CD8-positive, alpha-beta memory T cell (primary cell): ENCODE data around the gene SELENOV. TPM values are rescaled to one million over a fixed set of nuclear protein-coding genes. Genes with fewer than 3 reads are reported as not detected.

ENCODE experiments used
- CTCF ChIA-PET: fragments of 350-600 bp; sonication (Branson Sonifier 250); formaldehyde crosslinking; loops from one replicate; lab custom pipeline; 2021; ENCODE audit warnings: antibody characterized with exemption; lab: Charles Lee
- POLR2A ChIA-PET: fragments of 350-600 bp; sonication (Branson Sonifier 250); formaldehyde crosslinking; loops from one replicate; lab custom pipeline; 2021; ENCODE audit warnings: antibody characterized with exemption; lab: Charles Lee
- DNase-seq, 5 donors: peaks; one replicate each; pipeline versions ENCODE4 v3.0.0 to v3.0.0-alpha.2; 2020 to 2022; ENCODE audit warnings: mixed read lengths in 1 of 5
- H3K27ac ChIP-seq: one replicate; pipeline ENCODE4 v1.7.0; 2013; ENCODE audit warnings: low read depth, mild to moderate bottlenecking, low read length, moderate library complexity
- H3K27me3 ChIP-seq: 2 replicates; pipeline ENCODE4 v1.7.0; 2013; ENCODE audit warnings: low read length, mild to moderate bottlenecking; ENCODE audit not compliant: insufficient read depth, poor library complexity, severe bottlenecking
- H3K36me3 ChIP-seq: 2 replicates; pipeline ENCODE4 v1.7.0; 2013; ENCODE audit warnings: mild to moderate bottlenecking, low read length, moderate library complexity; ENCODE audit not compliant: insufficient read depth
- H3K4me1 ChIP-seq: 2 replicates; pipeline ENCODE4 v1.7.0; 2013; ENCODE audit warnings: mild to moderate bottlenecking, low read length, moderate library complexity; ENCODE audit not compliant: insufficient read depth
- H3K4me3 ChIP-seq: 2 replicates; pipeline ENCODE4 v1.7.0; 2013; ENCODE audit warnings: mild to moderate bottlenecking, low read length
- H3K9me3 ChIP-seq: 2 replicates; pipeline ENCODE4 v1.7.0; 2013; ENCODE audit warnings: mild to moderate bottlenecking, low read length
- H3K27ac Mint-ChIP-seq, 8 donors: one replicate each; pipeline ENCODE4 v1.8.0; 2020 to 2021; ENCODE audit warnings: mixed read lengths in 8 of 8, mild to moderate bottlenecking in 6 of 8, inconsistent platforms in 3 of 8, moderate library complexity in 3 of 8
- H3K27me3 Mint-ChIP-seq, 2 donors: one replicate each; pipeline ENCODE4 v1.8.0; 2020 to 2021; ENCODE audit warnings: mixed read lengths in 2 of 2, mild to moderate bottlenecking in 1 of 2, moderate library complexity in 1 of 2
- H3K36me3 Mint-ChIP-seq, 3 donors: one replicate each; pipeline ENCODE4 v1.8.0; 2020 to 2021; ENCODE audit warnings: mixed read lengths in 3 of 3, inconsistent platforms in 1 of 3, mild to moderate bottlenecking in 1 of 3
- H3K4me1 Mint-ChIP-seq, 3 donors: one replicate each; pipeline ENCODE4 v1.8.0; 2020 to 2021; ENCODE audit warnings: mixed read lengths in 3 of 3, inconsistent platforms in 1 of 3, mild to moderate bottlenecking in 1 of 3
- H3K4me3 Mint-ChIP-seq, 7 donors: one replicate each; pipeline ENCODE4 v1.8.0; 2020 to 2021; ENCODE audit warnings: mixed read lengths in 7 of 7, mild to moderate bottlenecking in 6 of 7, moderate library complexity in 4 of 7, inconsistent platforms in 2 of 7
- H3K9me3 Mint-ChIP-seq, 5 donors: one replicate each; pipeline ENCODE4 v1.8.0; 2020 to 2022; ENCODE audit warnings: mixed read lengths in 5 of 5, mild to moderate bottlenecking in 3 of 5, moderate library complexity in 2 of 5, inconsistent platforms in 1 of 5
- polyA plus RNA-seq: library from polyadenylated mRNA; unstranded; fragments of 300-500 nt; fragmentation: Illumina TruSeq; gene quantifications from one replicate; pipeline ENCODE4 v1.2.3, GENCODE V29; 2021
- total RNA-seq, 2 experiments: library from RNA; stranded (reverse); gene quantifications; one replicate each; pipeline ENCODE4 v1.2.3, GENCODE V29; 2021

Gene SELENOV
- total and polyA plus RNA-seq, 3 experiments from 2014 or later, result not detected

DNA sequence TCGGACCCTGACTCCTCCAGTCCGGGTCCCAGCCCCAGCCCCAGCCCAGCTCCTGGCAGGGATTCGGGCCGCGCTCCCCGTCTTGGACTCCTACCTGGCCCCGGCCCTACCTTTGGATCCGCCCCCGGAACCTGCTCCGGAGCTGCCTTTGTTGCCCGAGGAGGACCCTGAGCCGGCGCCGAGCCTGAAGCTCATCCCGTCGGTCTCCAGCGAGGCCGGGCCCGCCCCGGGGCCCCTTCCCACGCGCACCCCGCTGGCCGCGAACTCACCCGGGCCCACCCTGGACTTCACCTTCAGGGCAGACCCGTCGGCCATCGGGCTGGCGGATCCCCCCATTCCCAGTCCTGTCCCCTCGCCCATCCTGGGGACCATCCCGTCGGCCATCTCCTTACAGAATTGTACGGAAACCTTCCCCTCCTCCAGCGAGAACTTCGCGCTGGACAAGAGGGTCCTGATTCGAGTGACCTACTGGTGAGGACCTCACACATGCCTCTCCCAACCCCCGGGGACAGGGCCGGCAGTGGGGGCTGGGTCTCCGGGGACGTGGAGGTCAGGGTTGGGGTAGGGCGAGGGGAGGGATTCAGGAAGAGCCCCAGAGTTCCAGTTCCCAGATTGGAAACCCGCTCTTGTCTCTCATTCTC is 732 bp downstream of the SELENOV start:
- Mint-ChIP-seq H3K27me3 (peaks cover 54 to 56% of the 10 kb centered on the region in 2 donors), H3K36me3 (peaks cover 0 to 4% (median 0%) of the 10 kb centered on the region in 3 donors), H3K9me3 (no peaks in the 10 kb centered on the region), H3K4me1 (peaks cover 8 to 25% (median 12%) of the 10 kb centered on the region in 3 donors), H3K4me3 (peak overlapping the region in 6 of 7 donors; percentile 41 to 80 (median 58)), H3K27ac (peak overlapping the region in 1 of 8 donors; percentile 24)
- Histone ChIP-seq H3K4me1 (peaks cover 18% of the 10 kb centered on the region), H3K9me3 (no peaks in the 10 kb centered on the region), H3K27me3 (peaks cover 41% of the 10 kb centered on the region), H3K27ac (no peak overlapping the region), H3K36me3 (no peaks in the 10 kb centered on the region), H3K4me3 (peak overlapping the region; percentile 43)
- ChIA-PET CTCF (interaction anchor here (3.4 kb wide), 1 partner anchor 13 kb away, joined by 9 read pairs; no protein-coding TSS in a partner anchor), POLR2A (no interaction called here)
- DNase-seq, result peak in 1 of 5 donors; percentile 17

DNA sequence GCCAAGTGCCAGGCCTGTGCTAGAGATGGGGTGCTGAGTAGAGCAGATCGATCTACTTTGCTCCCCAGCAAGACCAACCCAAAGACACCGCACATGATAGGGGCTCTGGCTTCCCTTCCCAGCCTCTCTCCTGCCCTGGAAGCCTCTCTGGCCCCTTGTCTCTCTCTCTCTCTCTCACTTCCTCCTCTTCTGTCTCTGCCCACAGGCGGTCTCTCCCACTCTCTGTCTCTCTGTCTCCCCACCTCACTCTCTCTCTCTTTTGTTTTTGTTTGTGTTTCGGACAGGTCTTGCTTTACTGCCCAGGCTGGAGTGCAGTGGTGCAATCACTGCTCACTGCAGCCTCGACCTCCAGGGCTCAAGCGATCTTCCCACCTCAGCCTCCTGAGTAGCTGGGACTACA is 1.3 kb downstream of the SELENOV start:
- ChIA-PET POLR2A (no interaction called here), CTCF (interaction anchor here (3.4 kb wide), 1 partner anchor 13 kb away, joined by 9 read pairs; no protein-coding TSS in a partner anchor)
- Mint-ChIP-seq H3K27me3 (peaks cover 54 to 56% of the 10 kb centered on the region in 2 donors), H3K27ac (peak overlapping the region in 2 of 8 donors; percentile 14 to 27), H3K4me3 (peak overlapping the region in 6 of 7 donors; percentile 41 to 72 (median 50)), H3K9me3 (no peaks in the 10 kb centered on the region), H3K36me3 (peaks cover 0 to 4% (median 0%) of the 10 kb centered on the region in 3 donors), H3K4me1 (peaks cover 8 to 25% (median 12%) of the 10 kb centered on the region in 3 donors)
- no peak for DNase-seq
- Histone ChIP-seq H3K27me3 (peaks cover 41% of the 10 kb centered on the region), H3K4me3 (no peak overlapping the region), H3K9me3 (no peaks in the 10 kb centered on the region), H3K36me3 (no peaks in the 10 kb centered on the region), H3K27ac (no peak overlapping the region), H3K4me1 (peaks cover 18% of the 10 kb centered on the region)

DNA sequence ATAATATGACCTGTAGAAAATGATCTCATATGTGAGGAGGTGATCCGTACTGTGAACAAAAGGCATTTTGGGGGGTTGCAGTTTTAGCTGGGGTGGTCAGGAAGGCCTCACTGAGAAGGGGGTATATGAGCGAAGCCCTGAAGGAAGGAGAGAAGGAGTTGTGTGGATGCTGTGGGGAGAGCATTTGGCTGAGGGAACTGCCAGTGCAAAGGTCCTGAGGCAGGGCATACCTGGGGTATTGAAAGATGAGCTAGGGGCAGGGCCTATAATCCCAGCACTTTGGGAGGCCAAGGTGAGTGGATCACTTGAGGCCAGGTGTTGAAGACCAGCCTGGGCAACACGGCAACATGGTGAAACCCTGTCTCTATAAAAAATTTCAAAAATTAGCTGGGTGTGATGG is 2.5 kb downstream of the SELENOV start:
- Histone ChIP-seq H3K9me3 (no peaks in the 10 kb centered on the region), H3K27ac (no peak overlapping the region), H3K4me3 (no peak overlapping the region), H3K4me1 (peaks cover 18% of the 10 kb centered on the region), H3K27me3 (peaks cover 41% of the 10 kb centered on the region), H3K36me3 (no peaks in the 10 kb centered on the region)
- CTCF ChIA-PET, result interaction anchor here (1.2 kb wide), 1 partner anchor 16 kb away, joined by 5 read pairs; no protein-coding TSS in a partner anchor
- Mint-ChIP-seq H3K9me3 (no peaks in the 10 kb centered on the region), H3K36me3 (peaks cover 0 to 4% (median 0%) of the 10 kb centered on the region in 3 donors), H3K27me3 (peaks cover 51 to 52% of the 10 kb centered on the region in 2 donors), H3K4me3 (no peak overlapping the region), H3K4me1 (peaks cover 8 to 25% (median 12%) of the 10 kb centered on the region in 3 donors), H3K27ac (no peak overlapping the region)
- POLR2A ChIA-PET, result no interaction called here
- no peak for DNase-seq

DNA sequence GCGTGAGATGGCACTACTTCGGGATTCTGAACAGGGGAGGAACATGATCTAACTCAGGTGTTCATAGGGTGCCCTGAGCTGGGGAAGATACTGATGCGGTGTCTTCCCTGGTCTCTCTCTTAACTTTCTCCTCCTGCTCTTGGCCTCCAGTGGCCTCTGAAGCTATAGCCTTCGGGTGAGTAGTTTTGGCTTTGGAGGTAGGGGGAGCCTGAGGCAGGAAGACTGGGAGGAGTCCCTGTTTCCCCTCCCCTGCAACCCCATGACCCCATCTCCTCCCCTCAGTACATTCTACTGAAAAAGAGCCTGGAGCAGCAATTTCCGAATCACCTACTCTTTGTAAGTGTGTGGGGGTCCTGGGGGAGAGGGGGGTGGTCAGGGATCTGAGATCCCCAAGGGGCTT is 3.5 kb downstream of the SELENOV start:
- Mint-ChIP-seq H3K36me3 (peaks cover 0 to 4% (median 0%) of the 10 kb centered on the region in 3 donors), H3K27me3 (peaks cover 45% of the 10 kb centered on the region in 2 donors), H3K4me3 (no peak overlapping the region), H3K27ac (peak overlapping the region in 2 of 8 donors; percentile 33 to 58), H3K9me3 (no peaks in the 10 kb centered on the region), H3K4me1 (peaks cover 8 to 25% (median 12%) of the 10 kb centered on the region in 3 donors)
- ChIA-PET POLR2A (no interaction called here), CTCF (interaction anchor here (1.2 kb wide), 1 partner anchor 15 kb away, joined by 5 read pairs; no protein-coding TSS in a partner anchor)
- no peak overlapping the region for H3K4me3 ChIP-seq
- no peak overlapping the region for H3K27ac ChIP-seq
- no peaks in the 10 kb centered on the region for H3K36me3 ChIP-seq
- no peaks in the 10 kb centered on the region for H3K9me3 ChIP-seq
- H3K27me3 ChIP-seq, result peaks cover 35% of the 10 kb centered on the region
- DNase-seq, result no peak
- H3K4me1 ChIP-seq, result peaks cover 18% of the 10 kb centered on the region

DNA sequence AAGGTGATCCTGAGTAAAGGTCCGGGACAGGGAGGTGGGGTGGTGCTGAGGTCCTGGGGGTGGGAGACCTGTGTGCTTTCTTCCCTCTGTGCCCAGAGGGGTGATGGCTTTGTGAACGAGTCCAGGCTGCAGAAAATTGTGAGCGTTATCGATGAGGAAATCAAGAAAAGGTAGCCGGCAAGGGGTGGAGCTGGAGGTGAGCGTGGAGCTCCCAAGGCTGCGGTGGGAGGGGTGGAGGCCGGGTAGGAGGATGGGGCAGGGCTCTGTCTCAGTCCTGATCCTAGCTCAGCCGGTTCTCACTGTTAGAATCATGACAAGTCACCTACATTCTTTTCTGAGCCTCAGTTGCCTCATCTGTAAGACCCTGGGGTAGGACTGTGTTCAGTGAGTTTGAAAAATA is 4.0 kb downstream of the SELENOV start:
- Mint-ChIP-seq H3K4me1 (peaks cover 8 to 24% (median 12%) of the 10 kb centered on the region in 3 donors), H3K9me3 (no peaks in the 10 kb centered on the region), H3K36me3 (peaks cover 0 to 4% (median 0%) of the 10 kb centered on the region in 3 donors), H3K4me3 (no peak overlapping the region), H3K27me3 (peaks cover 40% of the 10 kb centered on the region in 2 donors), H3K27ac (peak overlapping the region in 1 of 8 donors; percentile 33)
- Histone ChIP-seq H3K4me3 (no peak overlapping the region), H3K9me3 (no peaks in the 10 kb centered on the region), H3K4me1 (peaks cover 18% of the 10 kb centered on the region), H3K27ac (no peak overlapping the region), H3K27me3 (peaks cover 31% of the 10 kb centered on the region), H3K36me3 (no peaks in the 10 kb centered on the region)
- DNase-seq, result no peak
- POLR2A ChIA-PET, result no interaction called here
- CTCF ChIA-PET, result interaction anchor here (1.1 kb wide), 1 partner anchor 12 kb away, joined by 4 read pairs; no protein-coding TSS in a partner anchor

DNA sequence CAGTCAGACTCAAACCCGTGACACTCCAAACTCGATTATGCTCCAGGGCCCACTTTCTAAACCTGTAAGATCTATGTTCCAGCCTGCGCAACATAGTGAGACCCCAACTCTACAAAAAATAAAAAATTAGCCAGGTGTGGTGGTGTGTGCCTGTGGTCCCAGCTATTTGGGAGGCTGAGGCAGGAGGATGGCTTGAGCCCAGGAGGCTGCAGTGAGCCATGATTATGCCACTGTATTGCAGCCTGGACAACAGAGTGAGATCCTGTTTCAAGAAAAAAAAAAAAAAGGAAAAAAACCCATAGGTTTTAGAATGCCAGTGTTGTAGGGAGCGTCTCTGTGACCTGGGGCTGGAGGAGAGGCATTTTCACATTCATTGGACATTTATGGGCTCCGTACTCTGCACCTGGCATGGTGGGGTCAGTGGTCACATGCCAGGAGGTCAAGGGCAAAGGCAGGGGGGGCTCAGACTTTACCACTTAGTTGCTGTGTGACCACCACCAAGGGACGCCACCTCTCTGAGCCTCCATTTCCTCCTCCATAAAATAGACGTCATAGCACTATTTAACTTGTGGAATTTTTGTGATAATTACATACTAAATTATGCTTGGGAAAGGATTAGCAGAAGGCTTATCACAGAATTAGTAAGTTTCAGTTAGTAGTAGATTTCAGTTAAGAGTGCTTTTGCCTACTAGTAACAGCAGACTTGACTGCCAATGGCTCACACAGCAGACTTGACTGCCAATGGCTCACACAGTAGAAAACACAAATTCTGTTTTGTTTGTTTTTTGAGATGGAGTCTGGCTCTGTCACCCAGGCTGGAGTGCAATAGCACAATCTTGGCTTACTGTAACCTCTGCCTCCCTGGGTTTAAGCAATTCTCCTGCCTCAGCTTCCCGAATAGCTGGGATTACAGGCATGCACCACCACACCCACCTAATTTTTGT is 5.9 kb downstream of the SELENOV start:
- DNase-seq, result no peak
- H3K27ac ChIP-seq, result peak overlapping the region; percentile 38
- Mint-ChIP-seq H3K4me1 (peaks cover 5 to 7% (median 7%) of the 10 kb centered on the region in 3 donors), H3K27me3 (peaks cover 24 to 25% of the 10 kb centered on the region in 2 donors), H3K36me3 (peaks cover 0 to 4% (median 0%) of the 10 kb centered on the region in 3 donors), H3K9me3 (no peaks in the 10 kb centered on the region), H3K27ac (peak overlapping the region in 1 of 8 donors; percentile 47), H3K4me3 (no peak overlapping the region)
- H3K9me3 ChIP-seq, result no peaks in the 10 kb centered on the region
- peaks cover 13% of the 10 kb centered on the region for H3K27me3 ChIP-seq
- H3K36me3 ChIP-seq, result no peaks in the 10 kb centered on the region
- ChIA-PET CTCF (interaction anchor here (0.9 kb wide), 1 partner anchor 21 kb away, joined by 3 read pairs; no protein-coding TSS in a partner anchor), POLR2A (no interaction called here)
- H3K4me3 ChIP-seq, result no peak overlapping the region
- H3K4me1 ChIP-seq, result peaks cover 5% of the 10 kb centered on the region

DNA sequence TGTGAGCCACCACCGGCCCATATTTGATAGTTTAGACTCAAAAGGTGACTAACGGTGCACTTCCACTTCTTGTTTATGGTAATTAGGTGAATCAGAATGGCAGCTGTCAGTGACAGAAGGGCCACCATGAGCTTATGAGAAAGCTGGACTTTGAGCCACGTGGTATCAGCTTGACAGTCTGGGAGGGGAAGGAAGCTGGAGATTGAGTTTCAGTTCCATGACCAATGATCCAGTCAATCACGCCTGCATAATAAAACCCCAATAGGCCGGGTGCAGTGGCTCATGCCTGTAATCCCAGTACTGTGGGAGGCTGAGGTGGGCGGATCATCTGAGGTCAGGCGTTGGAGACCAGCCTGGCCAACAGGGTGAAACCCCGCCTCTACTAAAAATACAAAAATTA is 9.6 kb downstream of the SELENOV start:
- Mint-ChIP-seq H3K27me3 (no peaks in the 10 kb centered on the region), H3K36me3 (peaks cover 0 to 5% (median 0%) of the 10 kb centered on the region in 3 donors), H3K4me1 (peaks cover 6% of the 10 kb centered on the region in 3 donors), H3K9me3 (no peaks in the 10 kb centered on the region), H3K4me3 (no peak overlapping the region), H3K27ac (no peak overlapping the region)
- POLR2A ChIA-PET, result interaction anchor here (0.6 kb wide), 1 partner anchor 79 kb away, joined by 5 read pairs; the partner anchor contains the start of gene SUPT5H
- CTCF ChIA-PET, result interaction anchor here (1.1 to 1.3 kb wide), 2 partner anchors 10 to 402 kb away, joined by 3 read pairs; no protein-coding TSS in a partner anchor
- no peaks in the 10 kb centered on the region for H3K9me3 ChIP-seq
- no peaks in the 10 kb centered on the region for H3K27me3 ChIP-seq
- no peak overlapping the region for H3K27ac ChIP-seq
- no peaks in the 10 kb centered on the region for H3K4me1 ChIP-seq
- no peaks in the 10 kb centered on the region for H3K36me3 ChIP-seq
- DNase-seq, result no peak
- H3K4me3 ChIP-seq, result no peak overlapping the region
